ENCODE measurements around the gene CAPZB.
"Not testable (repeated sequence)": the region's sequence is repeated elsewhere in the genome, so short reads cannot be mapped to it uniquely, and the experiment has no call there.

DNA sequence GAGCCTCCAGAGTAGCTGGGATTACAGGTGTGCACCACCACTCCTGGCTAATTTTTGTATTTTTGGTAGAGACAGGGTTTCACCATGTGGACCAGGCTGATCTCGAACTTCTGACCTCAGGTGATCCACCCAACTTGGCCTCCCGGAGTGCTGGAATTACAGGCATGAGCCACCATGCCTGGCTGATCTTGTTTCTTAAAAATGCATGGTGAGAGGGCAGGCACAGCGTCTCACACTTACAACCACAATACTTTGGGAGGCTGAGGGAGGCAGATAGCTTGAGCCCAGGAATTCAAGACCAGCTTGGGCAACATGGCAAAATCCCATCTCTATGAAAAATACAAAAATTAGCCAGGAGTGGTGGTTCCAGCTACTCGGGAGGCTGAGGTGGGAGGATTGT lies 37.2 kb upstream of the CAPZB start:
- TF ChIP-seq CSDC2, GLIS3 (CRISPR knock-in tag; IDR thresholded peaks at IDR 0.05): not testable (repeated sequence)

Data from SK-N-SH treated with all-trans-retinoic acid at 6 μM for 48 hours (cell line).